Progenitor cell of endocrine pancreas (in vitro differentiated cells): ENCODE measurements around the gene PCDHB11. TPM values are rescaled to one million over a fixed set of nuclear protein-coding genes. Genes with fewer than 3 reads are reported as not detected.

Experiments
- DNase-seq: peaks from one replicate; pipeline ENCODE4 v3.0.0; 2021; ENCODE audit warnings: low spot score; ENCODE audit not compliant: unreplicated experiment
- H3K27ac Mint-ChIP-seq: 2 replicates; pipeline ENCODE4 v1.8.0; 2021; ENCODE audit warnings: mild to moderate bottlenecking, moderate library complexity, mixed read lengths
- H3K27me3 Mint-ChIP-seq: 2 replicates; pipeline ENCODE4 v1.8.0; 2021; ENCODE audit warnings: mixed read lengths
- H3K36me3 Mint-ChIP-seq: 2 replicates; pipeline ENCODE4 v1.8.0; 2022; ENCODE audit warnings: mixed read lengths; ENCODE audit not compliant: insufficient read depth
- H3K4me1 Mint-ChIP-seq: 2 replicates; pipeline ENCODE4 v1.8.0; 2021; ENCODE audit warnings: low read depth, mixed read lengths
- H3K4me3 Mint-ChIP-seq: 2 replicates; pipeline ENCODE4 v1.8.0; 2021; ENCODE audit warnings: low read depth, mild to moderate bottlenecking, moderate library complexity, mixed read lengths
- H3K9me3 Mint-ChIP-seq: 2 replicates; pipeline ENCODE4 v1.8.0; 2021; ENCODE audit warnings: low read depth, mixed read lengths
- total RNA-seq: library from RNA; stranded (reverse); gene quantifications from 2 replicates; pipeline ENCODE4 v1.2.1, GENCODE V29; 2021
- TF ChIP-seq, protein P1 (sequence below): fragments of 200-600 bp; sonication (generic); IDR thresholded peaks from one replicate; pipeline ENCODE4 v1.5.0; 2021; ENCODE audit warnings: antibody characterized with exemption, mild to moderate bottlenecking; ENCODE audit not compliant: unreplicated experiment

PCDHB11 gene
- total RNA-seq, 1 donor from 2014 or later: 4.7 TPM

DNA sequence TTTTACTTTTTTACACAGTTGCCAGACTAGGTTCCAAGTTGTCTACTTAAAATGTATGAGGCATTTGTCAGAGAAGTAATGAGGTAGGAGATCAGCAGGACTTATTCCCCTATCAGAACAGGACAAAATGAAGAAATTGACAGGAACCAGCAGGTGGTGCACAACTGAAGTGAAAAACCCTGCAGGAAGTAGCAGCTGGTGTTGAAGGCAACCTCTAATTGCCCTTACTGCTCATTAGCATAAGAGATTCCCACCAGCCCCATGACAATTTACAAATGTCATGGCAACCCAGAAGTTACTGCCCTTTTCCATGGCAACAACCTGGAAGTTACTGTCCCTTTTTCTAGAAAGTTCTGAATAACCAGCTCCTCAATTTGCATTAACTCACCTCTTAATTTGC lies 51.1 kb downstream of the PCDHB11 start:
- H3K36me3 Mint-ChIP-seq: peaks cover 40% of the 10 kb centered on the region
- no peak overlapping the region for H3K27ac Mint-ChIP-seq
- no peak for DNase-seq
- no peaks in the 10 kb centered on the region for H3K4me1 Mint-ChIP-seq
- TF ChIP-seq, protein P1, sequence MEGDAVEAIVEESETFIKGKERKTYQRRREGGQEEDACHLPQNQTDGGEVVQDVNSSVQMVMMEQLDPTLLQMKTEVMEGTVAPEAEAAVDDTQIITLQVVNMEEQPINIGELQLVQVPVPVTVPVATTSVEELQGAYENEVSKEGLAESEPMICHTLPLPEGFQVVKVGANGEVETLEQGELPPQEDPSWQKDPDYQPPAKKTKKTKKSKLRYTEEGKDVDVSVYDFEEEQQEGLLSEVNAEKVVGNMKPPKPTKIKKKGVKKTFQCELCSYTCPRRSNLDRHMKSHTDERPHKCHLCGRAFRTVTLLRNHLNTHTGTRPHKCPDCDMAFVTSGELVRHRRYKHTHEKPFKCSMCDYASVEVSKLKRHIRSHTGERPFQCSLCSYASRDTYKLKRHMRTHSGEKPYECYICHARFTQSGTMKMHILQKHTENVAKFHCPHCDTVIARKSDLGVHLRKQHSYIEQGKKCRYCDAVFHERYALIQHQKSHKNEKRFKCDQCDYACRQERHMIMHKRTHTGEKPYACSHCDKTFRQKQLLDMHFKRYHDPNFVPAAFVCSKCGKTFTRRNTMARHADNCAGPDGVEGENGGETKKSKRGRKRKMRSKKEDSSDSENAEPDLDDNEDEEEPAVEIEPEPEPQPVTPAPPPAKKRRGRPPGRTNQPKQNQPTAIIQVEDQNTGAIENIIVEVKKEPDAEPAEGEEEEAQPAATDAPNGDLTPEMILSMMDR: no peak
- H3K27me3 Mint-ChIP-seq: no peaks in the 10 kb centered on the region
- no peak overlapping the region for H3K4me3 Mint-ChIP-seq
- peaks cover 66% of the 10 kb centered on the region for H3K9me3 Mint-ChIP-seq

Other genes with a start within 250 kb of the PCDHB11 start
- 1.8 and 1.9 TPM in 2 replicates for gene PCDHAC2, start 233.2 kb upstream of the PCDHB11 start, total RNA-seq
- 0.29 and 0.31 TPM in 2 replicates for gene PCDHB1, start 148.3 kb upstream of the PCDHB11 start, total RNA-seq
- gene PCDHB2, start 105.0 kb upstream of the PCDHB11 start, total RNA-seq: 75.5 and 80.4 TPM in 2 replicates
- 9.1 and 9.4 TPM in 2 replicates for gene PCDHB3, start 99.2 kb upstream of the PCDHB11 start, total RNA-seq
- 4.4 and 4.6 TPM in 2 replicates for gene PCDHB4, start 77.8 kb upstream of the PCDHB11 start, total RNA-seq
- gene PCDHB5, start 64.4 kb upstream of the PCDHB11 start, total RNA-seq: 29.4 and 32.4 TPM in 2 replicates
- 2.4 and 2.7 TPM in 2 replicates for gene PCDHB6, start 49.6 kb upstream of the PCDHB11 start, total RNA-seq
- gene PCDHB7, start 27.0 kb upstream of the PCDHB11 start, total RNA-seq: 0.93 and 1.1 TPM in 2 replicates
- gene PCDHB8, start 21.8 kb upstream of the PCDHB11 start, total RNA-seq: 2.0 and 2.8 TPM in 2 replicates
- 11.9 and 14.3 TPM in 2 replicates for gene PCDHB16, start 17.2 kb upstream of the PCDHB11 start, total RNA-seq
- gene PCDHB9, start 12.5 kb upstream of the PCDHB11 start, total RNA-seq: 7.5 and 8.0 TPM in 2 replicates
- 5.5 and 7.2 TPM in 2 replicates for gene PCDHB10, start 7.3 kb upstream of the PCDHB11 start, total RNA-seq
- gene PCDHB12, start 9.1 kb downstream of the PCDHB11 start, total RNA-seq: 5.4 and 7.2 TPM in 2 replicates
- 6.8 and 7.4 TPM in 2 replicates for gene PCDHB13, start 14.3 kb downstream of the PCDHB11 start, total RNA-seq
- 7.9 and 8.0 TPM in 2 replicates for gene PCDHB14, start 23.7 kb downstream of the PCDHB11 start, total RNA-seq
- gene PCDHB15, start 45.8 kb downstream of the PCDHB11 start, total RNA-seq: 8.3 and 9.5 TPM in 2 replicates
- 1.1 and 1.2 TPM in 2 replicates for gene SLC25A2, start 104.4 kb downstream of the PCDHB11 start, total RNA-seq
- 90.9 and 95.6 TPM in 2 replicates for gene TAF7, start 121.2 kb downstream of the PCDHB11 start, total RNA-seq
- 1.1 and 1.3 TPM in 2 replicates for gene PCDHGA1, start 130.9 kb downstream of the PCDHB11 start, total RNA-seq
- gene PCDHGA2, start 139.1 kb downstream of the PCDHB11 start, total RNA-seq: 0.72 and 1.1 TPM in 2 replicates
- gene PCDHGA3, start 144.2 kb downstream of the PCDHB11 start, total RNA-seq: 0.80 and 0.81 TPM in 2 replicates
- 2.3 TPM in 2 replicates for gene PCDHGB1, start 150.5 kb downstream of the PCDHB11 start, total RNA-seq
- 0.96 and 1.2 TPM in 2 replicates for gene PCDHGA4, start 155.4 kb downstream of the PCDHB11 start, total RNA-seq
- gene PCDHGB2, start 160.4 kb downstream of the PCDHB11 start, total RNA-seq: 0.80 and 0.89 TPM in 2 replicates
- 0.69 and 0.71 TPM in 2 replicates for gene PCDHGA5, start 164.5 kb downstream of the PCDHB11 start, total RNA-seq
- 0.60 and 0.73 TPM in 2 replicates for gene PCDHGB3, start 170.6 kb downstream of the PCDHB11 start, total RNA-seq
- 0.60 and 0.80 TPM in 2 replicates for gene PCDHGA6, start 174.3 kb downstream of the PCDHB11 start, total RNA-seq
- gene PCDHGA7, start 183.1 kb downstream of the PCDHB11 start, total RNA-seq: 0.41 and 0.49 TPM in 2 replicates
- gene PCDHGB4, start 188.1 kb downstream of the PCDHB11 start, total RNA-seq: 16.1 and 17.0 TPM in 2 replicates
- 1.5 and 1.9 TPM in 2 replicates for gene PCDHGA8, start 193.0 kb downstream of the PCDHB11 start, total RNA-seq
- gene PCDHGB5, start 198.3 kb downstream of the PCDHB11 start, total RNA-seq: 4.0 and 4.2 TPM in 2 replicates
- 1.5 and 1.8 TPM in 2 replicates for gene PCDHGA9, start 203.2 kb downstream of the PCDHB11 start, total RNA-seq
- 23.1 and 24.0 TPM in 2 replicates for gene PCDHGB6, start 208.4 kb downstream of the PCDHB11 start, total RNA-seq
- gene PCDHGA10, start 213.4 kb downstream of the PCDHB11 start, total RNA-seq: 14.3 and 14.6 TPM in 2 replicates
- 6.0 and 8.0 TPM in 2 replicates for gene PCDHGB7, start 218.1 kb downstream of the PCDHB11 start, total RNA-seq
- gene PCDHGA11, start 221.4 kb downstream of the PCDHB11 start, total RNA-seq: 3.1 and 3.3 TPM in 2 replicates
- gene PCDHGA12, start 230.9 kb downstream of the PCDHB11 start, total RNA-seq: 2.9 and 3.2 TPM in 2 replicates